HepG2 (cell line): ENCODE measurements around the gene HNRNPC. TPM values are rescaled to one million over a fixed set of nuclear protein-coding genes. Genes with fewer than 3 reads are reported as not detected.

Experiments used
- AHR ChIP-seq: IDR thresholded peaks from 2 replicates; pipeline ENCODE4 v1.6.1; 2018; ENCODE audit warnings: missing genetic modification reagents, missing compliant biosample characterization
- ATRX ChIP-seq: sonication (generic); formaldehyde crosslinking; IDR thresholded peaks from 2 replicates; pipeline ENCODE4 v1.4.0; 2020; ENCODE audit warnings: missing genetic modification reagents, borderline replicate concordance
- CREB1 ChIP-seq, 2 experiments: fragments of 450-650 bp in 1 of 2; IDR thresholded peaks; 2 replicates each; pipeline ENCODE4 v1.6.1; 2016 to 2017; ENCODE audit warnings: control low read depth in 1 of 2, mild to moderate bottlenecking in 1 of 2, missing compliant biosample characterization in 1 of 2, missing genetic modification characterization in 1 of 2
- CSRNP1 ChIP-seq: sonication (generic); formaldehyde crosslinking; IDR thresholded peaks from 2 replicates; pipeline ENCODE4 v1.8.1; 2023; ENCODE audit warnings: mild to moderate bottlenecking, missing genetic modification reagents
- ETV6 ChIP-seq: sonication (generic); formaldehyde crosslinking; conservative IDR thresholded peaks from 2 replicates; pipeline ENCODE4 v1.4.0; 2020; ENCODE audit warnings: missing genetic modification reagents
- HHEX ChIP-seq: IDR thresholded peaks from 2 replicates; pipeline ENCODE4 v1.6.1; 2016; ENCODE audit warnings: control low read depth
- ISL2 ChIP-seq: sonication (generic); formaldehyde crosslinking; IDR thresholded peaks from 2 replicates; pipeline ENCODE4 v1.5.0; 2020; ENCODE audit warnings: missing genetic modification reagents
- KLF13 ChIP-seq: sonication (generic); formaldehyde crosslinking; IDR thresholded peaks from 2 replicates; pipeline ENCODE4 v1.4.0; 2020; ENCODE audit warnings: mild to moderate bottlenecking, missing genetic modification reagents
- MAZ ChIP-seq, 2 experiments: sonication (generic) in 1 of 2; formaldehyde crosslinking in 1 of 2; IDR thresholded peaks; 2 replicates each; pipeline versions ENCODE4 v1.5.0 to v1.6.1; 2012 to 2020; ENCODE audit warnings: low read depth in 2 of 2, mild to moderate bottlenecking in 2 of 2, borderline replicate concordance in 1 of 2, improper control_type of control experiment in 1 of 2, low read length in 1 of 2, missing genetic modification reagents in 1 of 2, moderate library complexity in 1 of 2
- SCMH1 ChIP-seq: sonication (generic); formaldehyde crosslinking; IDR thresholded peaks from 2 replicates; pipeline ENCODE4 v1.9.0; 2021; ENCODE audit warnings: missing genetic modification reagents, mild to moderate bottlenecking, borderline replicate concordance
- TSC22D2 ChIP-seq: sonication (generic); formaldehyde crosslinking; IDR thresholded peaks from 2 replicates; pipeline ENCODE4 v1.5.1; 2020; ENCODE audit warnings: missing genetic modification reagents, mild to moderate bottlenecking, borderline replicate concordance
- ZNF143 ChIP-seq: sonication (generic); formaldehyde crosslinking; IDR thresholded peaks from 2 replicates; pipeline ENCODE4 v1.4.0; 2020; ENCODE audit warnings: missing genetic modification reagents
- ZNF331 ChIP-seq: sonication (generic); formaldehyde crosslinking; IDR thresholded peaks from 2 replicates; pipeline ENCODE4 v1.4.0; 2020; ENCODE audit warnings: missing genetic modification reagents
- ZNF407 ChIP-seq: sonication (generic); formaldehyde crosslinking; IDR thresholded peaks from one replicate; pipeline ENCODE4 v1.5.1; 2020; ENCODE audit warnings: mild to moderate bottlenecking, missing genetic modification reagents; ENCODE audit errors: not compliant biosample characterization
- ZNF501 ChIP-seq: sonication (generic); formaldehyde crosslinking; IDR thresholded peaks from 2 replicates; pipeline ENCODE4 v1.5.1; 2020; ENCODE audit warnings: mild to moderate bottlenecking, moderate library complexity, missing genetic modification reagents
- ZNF768 ChIP-seq: sonication (generic); formaldehyde crosslinking; IDR thresholded peaks from 2 replicates; pipeline ENCODE4 v1.4.0; 2020; ENCODE audit warnings: missing genetic modification reagents
- ZNF891 ChIP-seq: sonication (generic); formaldehyde crosslinking; IDR thresholded peaks from 2 replicates; pipeline ENCODE4 v1.5.0; 2020; ENCODE audit warnings: mild to moderate bottlenecking, missing genetic modification reagents
- ZSCAN31 ChIP-seq: sonication (generic); formaldehyde crosslinking; IDR thresholded peaks from 2 replicates; pipeline ENCODE4 v1.5.0; 2020; ENCODE audit warnings: low read depth, mild to moderate bottlenecking, missing genetic modification reagents
- polyA plus RNA-seq, 8 experiments: library from polyadenylated mRNA; depleted of rRNA in 3 of 8; stranded (reverse) in 7 of 8; unstranded in 1 of 8; fragments of >200 nt; fragmentation: Illumina TruSeq in 4 of 8; extraction: Trizol in 4 of 8; gene quantifications; 2 replicates each; pipeline versions ENCODE4 v1.2.1 to v1.2.3, GENCODE V29; 2011 to 2016; ENCODE audit warnings: low read depth in 4 of 8, missing spikeins in 1 of 8, mixed read lengths in 1 of 8; ENCODE audit not compliant: insufficient read depth in 1 of 8
- total RNA-seq, 5 experiments: library from RNA; depleted of rRNA; stranded (reverse); fragments of >200 nt; fragmentation: Illumina TruSeq; extraction: Trizol; gene quantifications; 2 replicates each; pipeline ENCODE4 v1.2.3, GENCODE V29; 2016; ENCODE audit warnings: low read depth in 1 of 5
- TF ChIP-seq, protein P1 (sequence below): IDR thresholded peaks from 2 replicates; pipeline ENCODE4 v1.6.1; 2012; ENCODE audit warnings: inconsistent platforms

The HNRNPC gene
- total and polyA plus RNA-seq, 2 of the 13 experiments (the other 11 are each of a cell fraction or from before 2014, with no cell fraction given), result 628 to 1,099 TPM

- peak; percentile 68 for TF ChIP-seq ISL2 (CRISPR knock-in tag)
- no peak for TF ChIP-seq KLF13 (CRISPR knock-in tag)
- TF ChIP-seq ETV6 (CRISPR knock-in tag), result peak; percentile 21; the same call in 1 of the 2 replicates
- TF ChIP-seq ZNF407 (CRISPR knock-in tag), result peak; percentile 90
- TF ChIP-seq MAZ (IDR thresholded peaks at IDR 0.05; ENCODE audit: borderline replicate concordance, low read depth, low read length), result peak; percentile 35; the same call in 1 of the 2 replicates
- TF ChIP-seq MAZ (CRISPR knock-in tag; IDR thresholded peaks at IDR 0.05; ENCODE audit: low read depth), result peak; percentile 81
- TF ChIP-seq TSC22D2 (CRISPR knock-in tag), result peak; percentile 92; the same call in 1 of the 2 replicates
- peak; percentile 78 for TF ChIP-seq ZNF768
- peak; percentile 93 for TF ChIP-seq ZNF501 (CRISPR knock-in tag)
- peak; percentile 96 for TF ChIP-seq CREB1 (IDR thresholded peaks at IDR 0.05)
- TF ChIP-seq CREB1 (CRISPR knock-in tag; IDR thresholded peaks at IDR 0.05), result peak; percentile 95
- peak; percentile 96 for TF ChIP-seq CSRNP1
- no peak for TF ChIP-seq SCMH1 (CRISPR knock-in tag)
- TF ChIP-seq ZSCAN31 (CRISPR knock-in tag), result peak; percentile 94
- peak; percentile 78 for TF ChIP-seq ZNF331 (CRISPR knock-in tag)
- peak; percentile 53 for TF ChIP-seq ZNF143 (CRISPR knock-in tag)
- TF ChIP-seq HHEX, result no peak
- TF ChIP-seq ZNF891 (CRISPR knock-in tag), result peak; percentile 96
- TF ChIP-seq ATRX (CRISPR knock-in tag), result 0 out of 2 replicates have a peak, but pooled peaks have one; percentile 81
- TF ChIP-seq, protein P1, sequence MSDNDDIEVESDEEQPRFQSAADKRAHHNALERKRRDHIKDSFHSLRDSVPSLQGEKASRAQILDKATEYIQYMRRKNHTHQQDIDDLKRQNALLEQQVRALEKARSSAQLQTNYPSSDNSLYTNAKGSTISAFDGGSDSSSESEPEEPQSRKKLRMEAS, result peak; percentile 73
- TF ChIP-seq AHR (CRISPR knock-in tag), result peak; percentile 86
Measured at GRCh38 chr14:21269252-21270046, at the start of gene HNRNPC (continued).
